Measurements from ENCODE around the gene WNT7A.
"Not testable (repeated sequence)": the region's sequence is repeated elsewhere in the genome, so short reads cannot be mapped to it uniquely, and the experiment has no call there.

The WNT7A gene

DNA sequence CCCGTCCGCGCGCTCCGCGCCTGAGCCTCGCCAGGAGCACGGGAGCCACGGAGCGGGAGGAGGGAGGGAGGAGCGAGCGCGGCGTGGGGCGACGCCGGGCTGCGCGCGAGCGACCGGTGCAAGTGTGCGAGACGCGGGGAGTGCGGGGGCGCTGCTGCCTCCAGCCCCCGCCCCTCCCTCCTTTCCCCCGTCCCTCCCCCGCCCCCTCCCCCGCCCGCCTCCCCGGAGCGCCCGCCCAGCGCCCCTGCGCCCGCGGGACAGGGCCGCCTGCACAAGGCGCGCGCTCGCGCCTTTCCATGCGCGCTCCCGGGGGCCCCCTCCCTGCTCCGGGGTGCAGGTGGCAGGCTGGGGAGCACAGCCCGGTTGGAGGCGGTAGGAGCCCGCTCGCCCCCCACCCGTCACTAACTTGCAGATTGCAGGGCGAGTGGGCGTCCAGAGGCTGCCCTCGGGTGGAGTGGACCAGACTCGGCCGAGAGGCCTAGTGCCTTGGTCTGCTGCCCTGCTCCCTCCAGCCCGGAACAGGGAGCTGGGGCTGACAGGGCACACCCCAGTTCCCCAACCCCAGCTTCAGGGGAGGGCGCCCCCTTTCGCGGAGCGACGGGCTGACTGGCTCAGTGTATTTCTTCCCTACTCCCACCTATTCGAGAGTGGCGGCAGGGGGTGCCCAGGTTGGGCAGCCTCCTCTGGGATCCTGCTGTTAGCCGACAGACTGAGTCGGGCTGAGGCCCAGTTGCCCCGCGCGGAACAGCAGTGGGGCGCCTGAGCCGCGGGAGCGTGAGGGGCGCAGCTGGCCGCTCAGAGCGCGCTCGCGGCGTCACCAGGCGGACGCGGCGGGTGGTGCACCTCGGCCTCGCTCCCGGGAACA is at the start of gene WNT7A:
WNT7A (minus strand) TSS at position 126 of the 865 bp plus-strand sequence. CDS start 255 bp downstream, outside the sequence.
- in situ Hi-C loops (cut with HindIII; ENCODE audit: low sequenced_read_pairs), result no loop called here
- H3K4me3 ChIP-seq (ENCODE audit: low read depth, low read length), result no peak within 1 kb of the TSS
- TF ChIP-seq, protein P1, sequence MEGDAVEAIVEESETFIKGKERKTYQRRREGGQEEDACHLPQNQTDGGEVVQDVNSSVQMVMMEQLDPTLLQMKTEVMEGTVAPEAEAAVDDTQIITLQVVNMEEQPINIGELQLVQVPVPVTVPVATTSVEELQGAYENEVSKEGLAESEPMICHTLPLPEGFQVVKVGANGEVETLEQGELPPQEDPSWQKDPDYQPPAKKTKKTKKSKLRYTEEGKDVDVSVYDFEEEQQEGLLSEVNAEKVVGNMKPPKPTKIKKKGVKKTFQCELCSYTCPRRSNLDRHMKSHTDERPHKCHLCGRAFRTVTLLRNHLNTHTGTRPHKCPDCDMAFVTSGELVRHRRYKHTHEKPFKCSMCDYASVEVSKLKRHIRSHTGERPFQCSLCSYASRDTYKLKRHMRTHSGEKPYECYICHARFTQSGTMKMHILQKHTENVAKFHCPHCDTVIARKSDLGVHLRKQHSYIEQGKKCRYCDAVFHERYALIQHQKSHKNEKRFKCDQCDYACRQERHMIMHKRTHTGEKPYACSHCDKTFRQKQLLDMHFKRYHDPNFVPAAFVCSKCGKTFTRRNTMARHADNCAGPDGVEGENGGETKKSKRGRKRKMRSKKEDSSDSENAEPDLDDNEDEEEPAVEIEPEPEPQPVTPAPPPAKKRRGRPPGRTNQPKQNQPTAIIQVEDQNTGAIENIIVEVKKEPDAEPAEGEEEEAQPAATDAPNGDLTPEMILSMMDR (IDR thresholded peaks at IDR 0.05; ENCODE audit: low read depth, low read length), result no peak
- DNase-seq (ENCODE audit: low read depth, low spot score), result no peak

DNA sequence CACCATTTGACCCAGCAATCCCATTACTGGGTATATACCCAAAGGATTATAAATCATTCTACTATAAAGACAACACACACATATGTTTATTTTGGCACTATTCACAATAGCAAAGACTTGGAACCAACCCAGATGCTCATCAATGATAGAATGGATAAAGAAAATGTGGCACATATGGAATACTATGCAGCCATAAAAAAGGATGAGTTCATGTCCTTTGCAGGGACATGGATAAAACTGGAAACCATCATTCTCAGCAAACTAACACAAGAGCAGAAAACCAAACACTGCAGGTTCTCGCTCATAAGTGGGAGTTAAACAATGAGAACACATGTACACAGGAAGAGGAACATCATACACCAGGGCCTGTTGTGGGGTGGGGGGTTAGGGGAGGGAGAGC is 48.9 kb upstream of the WNT7A start:
- DNase-seq (ENCODE audit: low read depth, low spot score); in situ Hi-C loops (cut with HindIII; ENCODE audit: low sequenced_read_pairs); H3K4me3 ChIP-seq (ENCODE audit: low read depth, low read length): not testable (repeated sequence)

DNA sequence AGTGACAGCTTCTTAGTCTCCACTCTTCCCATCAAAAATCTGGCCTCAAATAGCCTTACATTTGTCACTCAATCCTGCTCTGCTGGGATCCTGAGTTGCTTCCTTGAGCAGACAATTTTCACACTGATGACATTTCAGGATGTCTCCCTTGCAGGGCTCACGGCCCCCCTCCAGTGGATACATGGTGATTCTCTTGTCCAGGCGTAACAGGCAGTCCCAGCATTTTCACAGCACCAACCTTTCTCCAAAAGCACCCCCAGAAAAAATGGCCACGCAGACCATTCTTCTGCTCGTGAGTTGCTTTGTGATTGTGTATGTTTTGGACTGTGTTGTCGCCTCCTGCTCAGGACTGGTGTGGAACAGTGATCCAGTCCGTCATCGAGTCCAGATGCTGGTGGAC is 47.4 kb upstream of the WNT7A start:
- DNase-seq (ENCODE audit: low read depth, low spot score), result no peak
- no peak overlapping the region for H3K4me3 ChIP-seq (ENCODE audit: low read depth, low read length)
- in situ Hi-C loops (cut with HindIII; ENCODE audit: low sequenced_read_pairs), result no loop called here
- TF ChIP-seq, protein P1 (IDR thresholded peaks at IDR 0.05; ENCODE audit: low read depth, low read length), result no peak

DNA sequence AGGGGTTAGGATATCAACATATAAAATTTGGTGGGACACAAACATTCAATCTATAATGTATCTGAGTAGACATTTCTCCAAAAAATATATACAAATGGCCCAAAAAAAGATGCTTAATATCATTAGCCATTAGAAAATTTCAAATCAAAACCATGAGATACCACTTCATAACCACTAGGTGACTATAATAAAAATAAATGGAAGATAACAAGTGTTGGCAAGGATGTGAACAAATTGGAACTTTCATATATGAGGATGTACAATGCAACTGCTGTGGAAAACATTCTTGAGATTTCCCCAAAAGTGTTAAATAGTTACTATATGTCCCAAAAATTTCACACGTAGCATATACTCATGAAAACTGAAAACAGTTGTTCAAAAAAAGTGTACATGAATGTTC is 36.5 kb upstream of the WNT7A start:
- in situ Hi-C loops (cut with HindIII; ENCODE audit: low sequenced_read_pairs), result no loop called here
- no peak for DNase-seq (ENCODE audit: low read depth, low spot score)
- TF ChIP-seq, protein P1 (IDR thresholded peaks at IDR 0.05; ENCODE audit: low read depth, low read length), result no peak
- no peak overlapping the region for H3K4me3 ChIP-seq (ENCODE audit: low read depth, low read length)

DNA sequence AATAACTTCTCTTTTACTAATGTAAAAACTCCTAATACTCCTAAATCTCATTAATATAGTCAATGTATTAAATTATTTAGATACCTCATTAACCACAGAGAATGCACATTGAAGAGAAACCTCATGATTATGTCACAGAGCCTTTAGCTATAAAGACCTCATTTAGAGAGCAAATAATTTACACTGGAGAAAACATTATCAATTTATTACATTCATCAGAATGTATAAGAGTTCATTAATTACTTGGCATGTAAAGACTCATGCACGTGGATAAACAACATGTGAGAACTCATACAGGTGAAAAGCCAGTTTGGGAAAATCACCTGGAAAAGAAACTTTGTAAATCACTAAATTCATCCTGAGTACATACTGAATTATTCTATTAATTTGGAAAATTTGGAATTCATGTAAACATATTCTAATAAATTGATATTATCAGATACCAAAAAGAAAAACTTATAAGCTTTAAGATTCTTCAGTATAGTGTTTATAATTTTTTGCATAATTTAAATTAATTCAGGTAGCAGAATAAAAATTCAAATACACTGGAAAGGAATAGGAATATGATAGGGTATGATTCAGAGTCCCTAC is 22.9 kb upstream of the WNT7A start:
- in situ Hi-C loops (cut with HindIII; ENCODE audit: low sequenced_read_pairs), result no loop called here
- no peak for DNase-seq (ENCODE audit: low read depth, low spot score)
- TF ChIP-seq, protein P1 (IDR thresholded peaks at IDR 0.05; ENCODE audit: low read depth, low read length), result no peak
- H3K4me3 ChIP-seq (ENCODE audit: low read depth, low read length), result no peak overlapping the region

DNA sequence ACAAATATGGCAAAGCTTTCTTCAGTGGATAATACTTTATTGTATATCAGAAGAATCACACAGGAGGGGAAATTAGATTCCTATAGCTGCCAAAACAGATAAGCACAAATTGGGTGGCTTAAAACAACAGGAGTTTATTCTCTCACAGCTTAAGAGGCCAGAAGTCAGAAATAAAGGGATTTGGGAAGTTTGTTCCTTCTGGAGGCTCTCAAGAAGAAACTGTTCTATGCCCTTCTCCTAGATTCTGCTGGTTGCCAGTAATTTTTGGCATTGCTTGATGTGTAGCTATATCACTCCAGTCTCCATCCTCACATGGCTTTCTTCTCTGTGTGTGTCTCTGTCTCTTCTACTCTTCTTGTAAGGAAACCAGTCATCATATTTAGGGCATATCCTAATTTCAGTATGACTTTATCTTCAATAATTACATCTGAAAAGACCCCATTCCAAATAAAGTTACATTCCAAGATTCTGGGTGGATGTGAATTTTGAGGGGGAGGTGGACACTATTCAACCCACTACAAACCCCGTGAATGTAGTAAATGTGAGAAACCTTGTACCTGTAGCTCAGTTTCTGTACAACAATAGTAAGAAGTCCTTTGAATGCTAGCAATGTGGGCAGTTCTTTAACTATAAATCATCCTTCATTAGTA is 22.2 kb upstream of the WNT7A start:
- DNase-seq (ENCODE audit: low read depth, low spot score), result no peak
- TF ChIP-seq, protein P1 (IDR thresholded peaks at IDR 0.05; ENCODE audit: low read depth, low read length), result no peak
- no peak overlapping the region for H3K4me3 ChIP-seq (ENCODE audit: low read depth, low read length)
- in situ Hi-C loops (cut with HindIII; ENCODE audit: low sequenced_read_pairs), result no loop called here

DNA sequence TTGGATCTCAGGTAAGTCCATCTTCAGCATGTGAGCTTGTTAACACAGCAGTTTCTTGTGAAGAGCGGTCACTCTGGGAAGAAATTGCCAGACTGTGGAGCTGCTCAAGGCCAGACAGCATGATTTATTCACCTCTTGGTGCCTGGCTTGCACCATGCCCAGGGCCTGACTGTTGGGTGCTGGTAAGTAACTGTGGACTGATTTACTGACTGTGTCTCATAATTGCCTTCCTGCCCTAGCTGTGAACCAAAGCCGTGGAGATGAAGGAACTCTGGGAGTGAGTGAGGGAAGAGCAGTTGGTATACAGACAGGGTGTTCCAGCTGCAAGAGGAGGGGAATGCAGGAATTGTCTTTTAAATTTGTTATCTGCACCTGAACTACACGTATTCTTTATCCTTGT is 18.5 kb upstream of the WNT7A start:
- no peak for DNase-seq (ENCODE audit: low read depth, low spot score)
- no peak overlapping the region for H3K4me3 ChIP-seq (ENCODE audit: low read depth, low read length)
- TF ChIP-seq, protein P1 (IDR thresholded peaks at IDR 0.05; ENCODE audit: low read depth, low read length), result no peak
- in situ Hi-C loops (cut with HindIII; ENCODE audit: low sequenced_read_pairs), result no loop called here
